T1000 (cell line): ENCODE data around the gene CD8B2.
"Not testable (repeated sequence)": the region's sequence is repeated elsewhere in the genome, so short reads cannot be mapped to it uniquely, and the experiment has no call there.

Experiments
- DNase-seq: peaks from one replicate; lab custom pipeline; 2025; ENCODE audit warnings: mixed read lengths; lab: John Stamatoyannopoulos, UW

Gene CD8B2

GRCh38 chr2:106551417-106552130, 64.4 kb downstream of the CD8B2 start:
- DNase-seq: no peak

GRCh38 chr2:106552921-106553320, 65.8 kb downstream of the CD8B2 start:
- DNase-seq: no peak

- no peak for DNase-seq
Observed at GRCh38 chr2:106553321-106553720, 66.2 kb downstream of the CD8B2 start.

GRCh38 chr2:106554411-106554810, 67.2 kb downstream of the CD8B2 start:
- DNase-seq: no peak

- DNase-seq: no peak
Observed at GRCh38 chr2:106555053-106555452, 67.9 kb downstream of the CD8B2 start.

GRCh38 chr2:106559786-106560185, 72.6 kb downstream of the CD8B2 start:
- DNase-seq: not testable (repeated sequence)

- no peak for DNase-seq
Observed at GRCh38 chr2:106560773-106561172, 73.6 kb downstream of the CD8B2 start.

- DNase-seq: no peak
Observed at GRCh38 chr2:106561356-106561755, 74.2 kb downstream of the CD8B2 start.

- no peak for DNase-seq
Observed at GRCh38 chr2:106561803-106562202, 74.6 kb downstream of the CD8B2 start.

GRCh38 chr2:106562268-106563186, 75.4 kb downstream of the CD8B2 start:
- no peak for DNase-seq

- no peak for DNase-seq
Observed at GRCh38 chr2:106563195-106563594, 76.0 kb downstream of the CD8B2 start.

- DNase-seq: no peak
Observed at GRCh38 chr2:106565599-106565998, 78.4 kb downstream of the CD8B2 start.

- DNase-seq: no peak
Observed at GRCh38 chr2:106566050-106566449, 78.9 kb downstream of the CD8B2 start.

- DNase-seq: not testable (repeated sequence)
Observed at GRCh38 chr2:106566484-106566883, 79.3 kb downstream of the CD8B2 start.

GRCh38 chr2:106570316-106570715, 83.2 kb downstream of the CD8B2 start:
- no peak for DNase-seq
